ENCODE results near the gene TRIM32. TPM values are rescaled to one million over a fixed set of nuclear protein-coding genes. Genes with fewer than 3 reads are reported as not detected.
A peak's percentile ranks its signal among the peaks of the same experiment; 100 is the strongest.

Gene TRIM32
- polyA plus RNA-seq, 1 donor (not counting 4 experiments of a cell fraction or from before 2014, with no cell fraction given), result 21.3 TPM

DNA sequence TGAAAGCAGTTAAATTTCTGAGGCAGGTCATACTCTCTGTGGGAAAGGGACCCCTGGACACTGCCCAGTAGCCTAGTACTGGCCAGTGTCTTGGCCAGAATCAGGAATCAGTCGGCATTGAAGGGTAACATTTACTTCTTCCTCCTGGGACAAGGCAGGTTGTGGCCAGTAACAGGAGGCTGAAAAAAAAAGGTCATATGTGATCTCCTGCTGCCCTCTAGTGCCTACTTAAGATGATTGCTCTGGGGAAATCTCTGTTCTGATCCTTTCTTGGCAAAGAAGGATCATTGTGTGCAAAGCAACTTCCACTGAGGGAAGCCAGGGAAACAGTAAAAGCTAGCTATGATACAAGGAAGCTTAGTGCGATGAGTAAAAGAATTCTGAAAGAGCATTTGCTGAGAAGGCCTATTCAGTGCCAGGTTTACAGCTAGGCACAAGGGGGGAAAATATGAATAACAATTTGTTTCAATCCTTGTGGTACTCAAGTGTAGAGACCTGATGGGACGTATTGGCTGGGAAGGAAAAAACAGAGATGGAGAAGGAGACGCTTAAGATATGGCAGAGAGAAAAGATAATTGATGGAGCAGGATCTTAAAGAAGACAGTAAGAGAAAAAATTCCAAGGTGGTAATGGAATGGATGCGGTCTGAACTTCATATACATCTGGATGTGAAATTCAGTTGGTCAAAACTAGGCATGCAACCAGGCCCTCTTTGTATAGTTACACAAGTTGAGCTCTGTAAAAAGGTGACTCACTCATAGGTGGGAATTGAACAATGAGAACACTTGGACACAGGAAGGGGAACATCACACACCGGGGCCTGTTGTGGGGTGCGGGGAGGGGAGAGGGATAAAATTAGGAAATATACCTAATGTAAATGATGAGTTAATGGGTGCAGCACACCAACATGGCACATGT, 25.8 kb upstream of the TRIM32 start:
- Histone ChIP-seq H3K4me3 (ENCODE audit: control insufficient read depth in 2 of 3, extremely low read depth in 1 of 3, insufficient read depth in 2 of 3, low read depth in 1 of 3, low read length in 3 of 3) (no peak overlapping the region), H3K4me1 (ENCODE audit: control insufficient read depth, extremely low read depth, insufficient read depth, low read length) (peaks cover 15% of the 10 kb centered on the region), H3K36me3 (ENCODE audit: control insufficient read depth in 2 of 2, extremely low read depth in 1 of 2, insufficient read depth in 2 of 2, low read length in 2 of 2) (no peaks in the 10 kb centered on the region), H3K9ac (ENCODE audit: control insufficient read depth, extremely low read depth, insufficient read depth, low read length) (no peak overlapping the region), H3K79me2 (ENCODE audit: control insufficient read depth, insufficient read depth, low read length) (no peaks in the 10 kb centered on the region), H3K9me3 (ENCODE audit: control insufficient read depth, low read depth, low read length) (no peaks in the 10 kb centered on the region), H2AFZ (ENCODE audit: control insufficient read depth, low read length) (no peak overlapping the region), H3K9me1 (ENCODE audit: control insufficient read depth, extremely low read depth, insufficient read depth, low read length) (no peaks in the 10 kb centered on the region), H3K27me3 (ENCODE audit: control insufficient read depth, extremely low read depth, insufficient read depth, low read length) (no peaks in the 10 kb centered on the region), H4K20me1 (ENCODE audit: control insufficient read depth, extremely low read depth, insufficient read depth, low read length) (no peaks in the 10 kb centered on the region), H3K4me2 (ENCODE audit: control insufficient read depth, extremely low read depth, insufficient read depth, low read depth, low read length) (no peak overlapping the region), H3K27ac (ENCODE audit: control insufficient read depth, insufficient read depth, low read length) (no peak overlapping the region)
- no peak for TF ChIP-seq EZH2 (IDR thresholded peaks at IDR 0.05; ENCODE audit: low read length)
- TF ChIP-seq, protein P1, sequence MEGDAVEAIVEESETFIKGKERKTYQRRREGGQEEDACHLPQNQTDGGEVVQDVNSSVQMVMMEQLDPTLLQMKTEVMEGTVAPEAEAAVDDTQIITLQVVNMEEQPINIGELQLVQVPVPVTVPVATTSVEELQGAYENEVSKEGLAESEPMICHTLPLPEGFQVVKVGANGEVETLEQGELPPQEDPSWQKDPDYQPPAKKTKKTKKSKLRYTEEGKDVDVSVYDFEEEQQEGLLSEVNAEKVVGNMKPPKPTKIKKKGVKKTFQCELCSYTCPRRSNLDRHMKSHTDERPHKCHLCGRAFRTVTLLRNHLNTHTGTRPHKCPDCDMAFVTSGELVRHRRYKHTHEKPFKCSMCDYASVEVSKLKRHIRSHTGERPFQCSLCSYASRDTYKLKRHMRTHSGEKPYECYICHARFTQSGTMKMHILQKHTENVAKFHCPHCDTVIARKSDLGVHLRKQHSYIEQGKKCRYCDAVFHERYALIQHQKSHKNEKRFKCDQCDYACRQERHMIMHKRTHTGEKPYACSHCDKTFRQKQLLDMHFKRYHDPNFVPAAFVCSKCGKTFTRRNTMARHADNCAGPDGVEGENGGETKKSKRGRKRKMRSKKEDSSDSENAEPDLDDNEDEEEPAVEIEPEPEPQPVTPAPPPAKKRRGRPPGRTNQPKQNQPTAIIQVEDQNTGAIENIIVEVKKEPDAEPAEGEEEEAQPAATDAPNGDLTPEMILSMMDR (optimal IDR thresholded peaks at IDR 0.05 in 1 of 3, IDR thresholded peaks at IDR 0.05 in 1 of 3, conservative IDR thresholded peaks at IDR 0.05 in 1 of 3; ENCODE audit: extremely low read depth in 1 of 3, insufficient read depth in 2 of 3, low read length in 3 of 3), result peak; percentile 65 to 77 (median 71)
- DNase-seq (ENCODE audit: low read depth, low spot score) (peak; percentile 40), FAIRE-seq (peak; percentile 96)
- dilution Hi-C loops (cut with MboI; ENCODE audit: extremely low pct_ligation_motif_present, low sequenced_read_pairs), result no loop called here

DNA sequence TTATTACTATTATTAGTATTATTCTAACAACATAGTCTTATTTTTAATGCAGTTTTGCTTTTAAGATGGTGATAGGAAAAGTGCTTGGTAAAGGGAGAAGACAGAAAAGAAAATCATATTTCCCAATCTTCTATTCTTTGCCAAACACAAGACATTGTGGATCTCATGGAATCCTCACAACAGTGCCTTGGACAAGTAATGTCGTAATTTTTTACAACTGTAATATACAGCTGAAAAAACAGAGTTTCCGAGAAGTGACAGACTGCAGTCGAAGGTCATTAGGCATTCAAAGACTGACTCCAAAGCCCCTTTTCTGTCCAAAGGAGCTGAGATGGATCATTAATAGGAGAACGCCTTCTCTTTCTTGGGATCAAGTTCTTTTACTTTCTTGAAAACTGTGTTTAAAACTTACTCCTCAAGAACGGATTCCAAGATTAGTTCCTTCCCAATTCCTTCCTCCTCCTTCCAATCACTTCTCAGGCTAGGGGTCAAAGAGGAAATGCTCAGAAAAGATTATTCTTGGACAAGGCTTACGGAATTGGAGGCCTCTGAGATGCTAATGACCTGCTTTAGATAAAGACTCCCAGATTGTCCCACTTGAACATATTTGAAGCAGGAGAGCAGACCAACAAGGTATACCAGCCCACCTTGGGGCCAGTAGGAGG, 24.3 kb upstream of the TRIM32 start:
- Histone ChIP-seq H4K20me1 (ENCODE audit: control insufficient read depth, extremely low read depth, insufficient read depth, low read length) (no peaks in the 10 kb centered on the region), H3K9me1 (ENCODE audit: control insufficient read depth, extremely low read depth, insufficient read depth, low read length) (no peaks in the 10 kb centered on the region), H3K4me2 (ENCODE audit: control insufficient read depth, extremely low read depth, insufficient read depth, low read depth, low read length) (no peak overlapping the region), H3K27ac (ENCODE audit: control insufficient read depth, insufficient read depth, low read length) (no peak overlapping the region), H3K9me3 (ENCODE audit: control insufficient read depth, low read depth, low read length) (no peaks in the 10 kb centered on the region), H3K79me2 (ENCODE audit: control insufficient read depth, insufficient read depth, low read length) (no peaks in the 10 kb centered on the region), H3K4me1 (ENCODE audit: control insufficient read depth, extremely low read depth, insufficient read depth, low read length) (peaks cover 15% of the 10 kb centered on the region), H2AFZ (ENCODE audit: control insufficient read depth, low read length) (no peak overlapping the region), H3K9ac (ENCODE audit: control insufficient read depth, extremely low read depth, insufficient read depth, low read length) (no peak overlapping the region), H3K4me3 (ENCODE audit: control insufficient read depth in 2 of 3, extremely low read depth in 1 of 3, insufficient read depth in 2 of 3, low read depth in 1 of 3, low read length in 3 of 3) (no peak overlapping the region), H3K27me3 (ENCODE audit: control insufficient read depth, extremely low read depth, insufficient read depth, low read length) (no peaks in the 10 kb centered on the region), H3K36me3 (ENCODE audit: control insufficient read depth in 2 of 2, extremely low read depth in 1 of 2, insufficient read depth in 2 of 2, low read length in 2 of 2) (no peaks in the 10 kb centered on the region)
- no peak for DNase-seq (ENCODE audit: low read depth, low spot score)
- dilution Hi-C loops (cut with MboI; ENCODE audit: extremely low pct_ligation_motif_present, low sequenced_read_pairs), result no loop called here
- no peak for FAIRE-seq
- no peak for TF ChIP-seq EZH2 (IDR thresholded peaks at IDR 0.05; ENCODE audit: low read length)
- TF ChIP-seq, protein P1 (optimal IDR thresholded peaks at IDR 0.05 in 1 of 3, IDR thresholded peaks at IDR 0.05 in 1 of 3, conservative IDR thresholded peaks at IDR 0.05 in 1 of 3; ENCODE audit: extremely low read depth in 1 of 3, insufficient read depth in 2 of 3, low read length in 3 of 3), result no peak

Data from keratinocyte (primary cell).